ENCODE results near the gene CAPN2.
A peak's percentile ranks its signal among the peaks of the same experiment; 100 is the strongest.
"Not testable (repeated sequence)": the region's sequence is repeated elsewhere in the genome, so short reads cannot be mapped to it uniquely, and the experiment has no call there.

The CAPN2 gene

GRCh38 chr1:223717123-223717522, 4.8 kb downstream of the CAPN2 start:
- no peak for DNase-seq

GRCh38 chr1:223717695-223718363, 5.5 kb downstream of the CAPN2 start:
- no peak for DNase-seq

GRCh38 chr1:223718850-223719249, 6.5 kb downstream of the CAPN2 start:
- DNase-seq = no peak

- DNase-seq = no peak
Measured at GRCh38 chr1:223720971-223721591, 8.7 kb downstream of the CAPN2 start.

GRCh38 chr1:223721658-223722607, 9.6 kb downstream of the CAPN2 start:
- DNase-seq = no peak

- no peak for DNase-seq
Measured at GRCh38 chr1:223723351-223723904, 11.1 kb downstream of the CAPN2 start.

- no peak for DNase-seq
Measured at GRCh38 chr1:223724376-223724775, 12.0 kb downstream of the CAPN2 start.

- no peak for DNase-seq
Measured at GRCh38 chr1:223725578-223725977, 13.2 kb downstream of the CAPN2 start.

GRCh38 chr1:223726380-223727001, 14.2 kb downstream of the CAPN2 start:
- no peak for DNase-seq

GRCh38 chr1:223727541-223727940, 15.2 kb downstream of the CAPN2 start:
- no peak for DNase-seq

GRCh38 chr1:223729906-223730305, 17.6 kb downstream of the CAPN2 start:
- no peak for DNase-seq

GRCh38 chr1:223730479-223731132, 18.3 kb downstream of the CAPN2 start:
- no peak for DNase-seq

GRCh38 chr1:223731133-223731770, 18.9 kb downstream of the CAPN2 start:
- no peak for DNase-seq

- no peak for DNase-seq
Measured at GRCh38 chr1:223732993-223733798, 20.9 kb downstream of the CAPN2 start.

GRCh38 chr1:223733898-223734852, 21.8 kb downstream of the CAPN2 start:
- DNase-seq = no peak

- DNase-seq = not testable (repeated sequence)
Measured at GRCh38 chr1:223736638-223737037, 24.3 kb downstream of the CAPN2 start.

GRCh38 chr1:223737342-223737741, 25.0 kb downstream of the CAPN2 start:
- DNase-seq = no peak

GRCh38 chr1:223738465-223739365, 26.4 kb downstream of the CAPN2 start:
- peak; percentile 8 for DNase-seq

Measured in NCI-H2171 treated with DMSO at 0.1 percent for 48 hours (cell line).